ENCODE results near the gene NEUROD2. TPM values are rescaled to one million over a fixed set of nuclear protein-coding genes. Genes with fewer than 3 reads are reported as not detected.

The NEUROD2 gene
- total RNA-seq, 2 donors from 2014 or later, result not detected

GRCh38 chr17:39581071-39581758 lies 26.5 kb downstream of the NEUROD2 start:
- DNase-seq (ENCODE audit: low spot score), result no peak
- H3K36me3 Mint-ChIP-seq, result no peaks in the 10 kb centered on the region
- H3K4me1 Mint-ChIP-seq (ENCODE audit: low read depth in 2 of 2), result no peaks in the 10 kb centered on the region
- no peak overlapping the region for H3K4me3 Mint-ChIP-seq
- no peaks in the 10 kb centered on the region for H3K27me3 Mint-ChIP-seq
- ATAC-seq, result no peak
- no peaks in the 10 kb centered on the region for H3K9me3 Mint-ChIP-seq
- no peak overlapping the region for H3K27ac Mint-ChIP-seq

DNA sequence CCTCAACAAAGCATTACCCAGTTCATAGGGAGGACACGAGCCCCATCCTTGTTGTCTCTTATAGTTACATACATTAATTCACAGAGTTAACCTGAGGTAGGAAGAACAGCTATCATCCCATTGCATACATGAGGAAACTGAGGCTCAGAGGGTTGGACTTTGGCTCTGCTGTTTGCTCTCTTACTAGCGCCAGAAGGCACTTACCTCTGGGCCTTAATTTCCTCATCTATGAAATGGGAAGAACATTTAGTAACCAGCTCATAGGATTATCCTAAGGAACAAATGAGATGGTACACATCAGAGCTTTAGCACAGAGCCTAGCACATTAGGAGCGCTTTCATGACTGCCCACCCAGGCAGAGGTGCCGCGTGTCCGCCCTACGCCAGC lies 27.6 kb downstream of the NEUROD2 start:
- Mint-ChIP-seq H3K27ac (no peak overlapping the region), H3K4me3 (no peak overlapping the region), H3K36me3 (no peaks in the 10 kb centered on the region), H3K4me1 (ENCODE audit: low read depth in 2 of 2) (no peaks in the 10 kb centered on the region), H3K27me3 (no peaks in the 10 kb centered on the region), H3K9me3 (no peaks in the 10 kb centered on the region)
- ATAC-seq (no peak), DNase-seq (ENCODE audit: low spot score) (no peak)

DNA sequence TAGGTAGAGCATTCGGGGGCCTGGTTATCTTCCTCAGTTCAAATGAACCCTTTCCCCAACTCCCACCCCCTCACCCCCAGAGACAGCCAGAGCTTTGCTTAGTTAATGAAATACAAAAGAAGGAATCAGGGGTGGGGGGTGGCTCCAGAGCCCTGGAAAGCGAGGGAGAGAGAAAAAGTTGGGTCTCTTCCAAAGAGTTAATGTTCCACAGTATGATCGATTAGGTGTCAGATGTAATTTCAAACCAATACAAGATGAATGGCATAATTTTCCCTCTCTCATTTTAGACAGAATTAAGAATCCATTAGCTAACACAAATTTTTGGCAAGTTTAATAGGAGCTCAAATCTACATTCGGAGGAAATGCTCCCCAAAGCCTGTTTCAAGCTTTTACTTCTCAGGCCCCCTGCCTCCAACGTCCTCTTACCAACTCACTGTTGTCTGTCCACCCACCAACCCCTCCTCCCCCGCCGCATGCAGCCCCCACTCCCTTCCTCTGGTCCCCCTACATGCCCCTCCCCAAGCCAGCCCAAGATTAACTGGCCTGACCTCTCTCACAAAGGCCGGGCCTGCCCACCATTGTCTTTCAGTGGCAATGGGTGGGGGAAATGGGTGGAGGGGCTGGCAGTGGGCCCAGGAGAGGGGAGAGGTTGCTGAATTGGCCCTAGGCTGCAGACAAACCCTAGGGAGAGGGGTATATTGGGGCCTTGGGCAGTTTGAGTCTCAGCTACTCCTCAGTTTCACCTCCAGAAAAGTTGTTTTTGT lies 28.2 kb downstream of the NEUROD2 start:
- H3K27ac Mint-ChIP-seq, result no peak overlapping the region
- ATAC-seq (no peak), DNase-seq (ENCODE audit: low spot score) (no peak)
- H3K4me1 Mint-ChIP-seq (ENCODE audit: low read depth in 2 of 2), result no peaks in the 10 kb centered on the region
- H3K36me3 Mint-ChIP-seq, result no peaks in the 10 kb centered on the region
- no peaks in the 10 kb centered on the region for H3K9me3 Mint-ChIP-seq
- no peak overlapping the region for H3K4me3 Mint-ChIP-seq
- H3K27me3 Mint-ChIP-seq, result no peaks in the 10 kb centered on the region

DNA sequence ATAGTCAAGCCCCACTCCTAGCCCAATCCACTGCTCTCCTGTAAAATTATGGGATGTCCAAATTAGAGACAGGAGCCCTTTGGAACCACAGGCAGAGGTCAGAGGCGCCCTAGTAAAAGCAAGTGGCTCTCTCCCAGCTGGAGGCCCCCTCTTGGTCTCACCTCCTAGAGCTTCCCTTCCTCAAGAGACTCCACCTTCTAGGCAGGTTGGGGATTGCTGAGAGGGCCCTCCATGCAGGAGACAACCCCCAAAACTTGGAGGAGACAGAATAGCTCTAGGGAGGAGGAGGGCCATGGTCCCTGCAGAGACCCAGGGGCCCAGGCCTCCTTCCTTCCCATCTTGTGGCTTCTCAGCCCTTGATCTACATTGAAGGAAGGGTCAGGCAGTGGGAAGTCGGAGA lies 29.4 kb downstream of the NEUROD2 start:
- no peaks in the 10 kb centered on the region for H3K27me3 Mint-ChIP-seq
- H3K27ac Mint-ChIP-seq, result no peak overlapping the region
- H3K4me1 Mint-ChIP-seq (ENCODE audit: low read depth in 2 of 2), result peaks cover 0 to 4% of the 10 kb centered on the region in 2 donors
- DNase-seq (ENCODE audit: low spot score) (no peak), ATAC-seq (no peak)
- H3K4me3 Mint-ChIP-seq, result no peak overlapping the region
- no peaks in the 10 kb centered on the region for H3K9me3 Mint-ChIP-seq
- no peaks in the 10 kb centered on the region for H3K36me3 Mint-ChIP-seq

DNA sequence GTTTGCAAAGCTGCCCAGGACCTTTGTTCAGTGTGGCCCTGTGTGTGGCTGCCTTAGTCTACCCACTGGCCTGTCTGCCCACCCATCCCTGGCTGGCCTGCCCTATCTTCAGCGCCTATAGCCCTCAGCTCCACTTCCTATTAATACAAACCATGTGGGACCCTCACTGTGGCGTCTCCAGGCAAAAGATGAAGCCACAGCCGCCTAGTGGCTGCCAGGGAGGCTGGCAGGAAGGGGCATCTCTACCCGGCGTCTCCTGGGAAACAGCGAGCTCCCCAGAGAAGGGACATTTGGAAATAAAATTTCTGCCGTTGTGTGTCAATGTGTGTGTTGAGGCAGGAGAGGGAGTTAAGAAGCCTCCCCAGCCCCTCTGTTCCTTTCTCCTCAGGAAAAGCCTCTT lies 31.5 kb downstream of the NEUROD2 start:
- Mint-ChIP-seq H3K9me3 (peaks cover 3% of the 10 kb centered on the region), H3K36me3 (peaks cover 7% of the 10 kb centered on the region), H3K4me1 (ENCODE audit: low read depth in 2 of 2) (peaks cover 0 to 4% of the 10 kb centered on the region in 2 donors), H3K4me3 (no peak overlapping the region), H3K27me3 (no peaks in the 10 kb centered on the region), H3K27ac (no peak overlapping the region)
- ATAC-seq (no peak), DNase-seq (ENCODE audit: low spot score) (no peak)

GRCh38 chr17:39573447-39574298 lies 34.0 kb downstream of the NEUROD2 start:
- DNase-seq (ENCODE audit: low spot score), result no peak

DNA sequence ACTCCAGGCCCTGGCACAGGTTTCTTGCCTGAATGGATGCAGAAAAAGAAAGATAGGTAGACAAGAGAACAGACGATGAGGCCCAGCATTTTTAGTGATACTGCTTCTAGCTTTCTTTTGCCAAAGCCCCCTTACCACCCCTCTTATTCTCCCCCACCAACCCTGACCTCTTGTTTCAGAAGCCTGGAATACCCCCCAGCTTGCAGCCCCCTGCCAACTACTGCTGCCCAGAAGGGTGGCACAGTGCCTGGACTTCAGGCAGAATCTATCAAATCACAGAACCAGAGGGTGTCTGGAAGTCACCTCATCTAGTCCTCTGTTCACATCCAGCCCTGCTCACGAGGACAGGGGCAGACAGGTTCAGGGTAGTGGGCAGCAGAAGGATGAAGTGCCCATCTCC lies 35.6 kb downstream of the NEUROD2 start:
- Mint-ChIP-seq H3K36me3 (peaks cover 16% of the 10 kb centered on the region), H3K4me1 (ENCODE audit: low read depth in 2 of 2) (peaks cover 0 to 4% of the 10 kb centered on the region in 2 donors), H3K27ac (no peak overlapping the region), H3K9me3 (peaks cover 6% of the 10 kb centered on the region), H3K27me3 (no peaks in the 10 kb centered on the region), H3K4me3 (no peak overlapping the region)
- no peak for ATAC-seq
- no peak for DNase-seq (ENCODE audit: low spot score)

More at GRCh38 chr17:39573447-39574298, 34.0 kb downstream of the NEUROD2 start:
- H3K27me3 Mint-ChIP-seq, result no peaks in the 10 kb centered on the region
- H3K9me3 Mint-ChIP-seq, result peaks cover 6% of the 10 kb centered on the region
- H3K4me3 Mint-ChIP-seq, result peak overlapping the region; percentile 78
- peak; percentile 80 to 85 for ATAC-seq
- H3K36me3 Mint-ChIP-seq, result peaks cover 16% of the 10 kb centered on the region
- peaks cover 0 to 4% of the 10 kb centered on the region in 2 donors for H3K4me1 Mint-ChIP-seq (ENCODE audit: low read depth in 2 of 2)
- no peak overlapping the region for H3K27ac Mint-ChIP-seq

DNA sequence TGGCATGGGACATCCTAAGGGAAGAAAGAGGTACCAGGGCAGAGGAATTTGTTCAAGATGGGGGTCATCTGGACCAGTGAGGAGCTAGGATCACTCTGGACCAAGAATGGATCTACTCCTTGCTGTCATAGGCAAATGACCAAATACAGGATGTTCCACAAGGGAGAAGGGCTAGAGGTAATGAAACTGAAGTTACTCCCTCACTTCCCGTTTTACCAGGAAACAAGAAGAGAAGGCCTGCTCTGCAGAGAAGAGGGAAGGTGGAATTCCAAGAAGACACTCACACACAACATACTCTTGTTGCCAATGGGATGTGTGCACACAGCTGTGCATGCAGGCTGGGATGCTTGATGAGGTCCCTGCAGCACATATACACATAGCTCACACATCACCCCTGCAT lies 38.6 kb downstream of the NEUROD2 start:
- H3K4me1 Mint-ChIP-seq (ENCODE audit: low read depth in 2 of 2), result peaks cover 0 to 3% of the 10 kb centered on the region in 2 donors
- H3K9me3 Mint-ChIP-seq, result peaks cover 6% of the 10 kb centered on the region
- no peaks in the 10 kb centered on the region for H3K27me3 Mint-ChIP-seq
- no peak overlapping the region for H3K27ac Mint-ChIP-seq
- no peak for ATAC-seq
- peaks cover 16% of the 10 kb centered on the region for H3K36me3 Mint-ChIP-seq
- H3K4me3 Mint-ChIP-seq, result no peak overlapping the region
- no peak for DNase-seq (ENCODE audit: low spot score)

GRCh38 chr17:39568702-39569101 lies 39.0 kb downstream of the NEUROD2 start:
- Mint-ChIP-seq H3K36me3 (peaks cover 16% of the 10 kb centered on the region), H3K4me1 (ENCODE audit: low read depth in 2 of 2) (peaks cover 0 to 4% of the 10 kb centered on the region in 2 donors), H3K9me3 (peaks cover 6% of the 10 kb centered on the region), H3K4me3 (no peak overlapping the region), H3K27ac (no peak overlapping the region), H3K27me3 (no peaks in the 10 kb centered on the region)
- DNase-seq (ENCODE audit: low spot score), result no peak
- ATAC-seq, result no peak

DNA sequence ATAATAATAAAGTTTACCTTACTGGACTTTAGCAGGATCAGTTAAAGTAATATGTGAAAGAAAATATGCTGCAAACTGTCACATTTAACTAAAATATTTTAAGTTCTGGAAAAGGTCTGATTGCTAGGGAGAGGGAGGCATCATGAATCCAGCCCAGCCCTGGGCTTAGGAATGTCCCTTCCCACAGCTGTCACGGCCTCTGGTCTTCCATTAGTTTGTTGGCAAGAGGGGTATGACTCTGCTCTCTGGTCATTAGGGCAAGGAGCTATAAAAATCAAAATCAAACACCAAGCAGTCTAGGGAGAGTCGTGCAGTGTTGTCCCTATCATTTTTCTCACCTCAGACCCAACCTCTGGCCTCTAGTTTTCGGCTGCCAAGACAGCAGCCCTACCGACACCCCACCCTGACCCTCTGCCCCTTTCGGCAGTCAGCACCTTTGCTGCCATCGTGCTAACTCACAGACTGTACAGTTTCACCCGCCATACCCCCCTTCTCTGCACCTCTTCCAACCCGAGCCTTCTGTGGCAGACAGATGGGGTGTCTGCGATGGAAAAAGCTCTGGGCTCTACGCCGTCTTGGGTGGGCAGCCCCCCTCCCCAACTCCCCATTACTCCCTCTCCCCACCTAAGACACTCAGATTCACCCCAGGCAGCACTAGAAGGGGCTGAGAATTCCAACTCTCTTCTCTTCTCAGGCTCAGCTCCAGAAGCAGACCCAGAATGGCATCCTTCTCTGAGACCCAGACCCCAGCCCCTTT lies 41.4 kb downstream of the NEUROD2 start:
- Mint-ChIP-seq H3K27ac (no peak overlapping the region), H3K4me1 (ENCODE audit: low read depth in 2 of 2) (peaks cover 0 to 9% of the 10 kb centered on the region in 2 donors), H3K27me3 (no peaks in the 10 kb centered on the region), H3K36me3 (peaks cover 14% of the 10 kb centered on the region), H3K4me3 (no peak overlapping the region), H3K9me3 (peaks cover 3% of the 10 kb centered on the region)
- no peak for ATAC-seq
- DNase-seq (ENCODE audit: low spot score), result no peak

GRCh38 chr17:39564211-39564848 lies 43.4 kb downstream of the NEUROD2 start:
- no peak overlapping the region for H3K27ac Mint-ChIP-seq
- DNase-seq (ENCODE audit: low spot score) (no peak), ATAC-seq (no peak)
- H3K36me3 Mint-ChIP-seq, result peaks cover 9% of the 10 kb centered on the region
- H3K27me3 Mint-ChIP-seq, result no peaks in the 10 kb centered on the region
- no peaks in the 10 kb centered on the region for H3K9me3 Mint-ChIP-seq
- peaks cover 0 to 9% of the 10 kb centered on the region in 2 donors for H3K4me1 Mint-ChIP-seq (ENCODE audit: low read depth in 2 of 2)
- no peak overlapping the region for H3K4me3 Mint-ChIP-seq

GRCh38 chr17:39563476-39563875 lies 44.2 kb downstream of the NEUROD2 start:
- Mint-ChIP-seq H3K27ac (no peak overlapping the region), H3K36me3 (peaks cover 9% of the 10 kb centered on the region)
- ATAC-seq, result no peak

GRCh38 chr17:39562976-39563375 lies 44.7 kb downstream of the NEUROD2 start:
- ATAC-seq (no peak), DNase-seq (ENCODE audit: low spot score) (no peak)
- Mint-ChIP-seq H3K9me3 (no peaks in the 10 kb centered on the region), H3K36me3 (peaks cover 9% of the 10 kb centered on the region), H3K4me3 (no peak overlapping the region), H3K4me1 (ENCODE audit: low read depth in 2 of 2) (peaks cover 0 to 9% of the 10 kb centered on the region in 2 donors), H3K27ac (no peak overlapping the region), H3K27me3 (no peaks in the 10 kb centered on the region)

More at GRCh38 chr17:39563476-39563875, 44.2 kb downstream of the NEUROD2 start:
- Mint-ChIP-seq H3K4me3 (no peak overlapping the region), H3K27me3 (no peaks in the 10 kb centered on the region), H3K9me3 (no peaks in the 10 kb centered on the region), H3K4me1 (ENCODE audit: low read depth in 2 of 2) (peaks cover 0 to 9% of the 10 kb centered on the region in 2 donors)
- DNase-seq (ENCODE audit: low spot score), result no peak

Data from natural killer cell treated with Interleukin-12 subunit alpha and Interleukin-12 subunit beta and Interleukin-15 and Interleukin-18, amount 100 ng/mL, for 72 hours (primary cell).